NB4 (cell line): ENCODE results near the gene SCYGR7.

Experiments used
- MAX ChIP-seq: IDR thresholded peaks from 2 replicates; pipeline ENCODE4 v1.6.1; 2011; ENCODE audit warnings: low read depth, low read length
- POLR2A ChIP-seq: IDR thresholded peaks from 2 replicates; pipeline ENCODE4 v1.6.1; 2011; ENCODE audit warnings: mild to moderate bottlenecking; ENCODE audit not compliant: insufficient read length; ENCODE audit errors: extremely low read depth
- TF ChIP-seq, protein P1 (sequence below): IDR thresholded peaks from one replicate; pipeline ENCODE4 v1.5.1; 2012; ENCODE audit warnings: low read depth, low read length

- TF ChIP-seq, protein P1, sequence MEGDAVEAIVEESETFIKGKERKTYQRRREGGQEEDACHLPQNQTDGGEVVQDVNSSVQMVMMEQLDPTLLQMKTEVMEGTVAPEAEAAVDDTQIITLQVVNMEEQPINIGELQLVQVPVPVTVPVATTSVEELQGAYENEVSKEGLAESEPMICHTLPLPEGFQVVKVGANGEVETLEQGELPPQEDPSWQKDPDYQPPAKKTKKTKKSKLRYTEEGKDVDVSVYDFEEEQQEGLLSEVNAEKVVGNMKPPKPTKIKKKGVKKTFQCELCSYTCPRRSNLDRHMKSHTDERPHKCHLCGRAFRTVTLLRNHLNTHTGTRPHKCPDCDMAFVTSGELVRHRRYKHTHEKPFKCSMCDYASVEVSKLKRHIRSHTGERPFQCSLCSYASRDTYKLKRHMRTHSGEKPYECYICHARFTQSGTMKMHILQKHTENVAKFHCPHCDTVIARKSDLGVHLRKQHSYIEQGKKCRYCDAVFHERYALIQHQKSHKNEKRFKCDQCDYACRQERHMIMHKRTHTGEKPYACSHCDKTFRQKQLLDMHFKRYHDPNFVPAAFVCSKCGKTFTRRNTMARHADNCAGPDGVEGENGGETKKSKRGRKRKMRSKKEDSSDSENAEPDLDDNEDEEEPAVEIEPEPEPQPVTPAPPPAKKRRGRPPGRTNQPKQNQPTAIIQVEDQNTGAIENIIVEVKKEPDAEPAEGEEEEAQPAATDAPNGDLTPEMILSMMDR: no peak
- TF ChIP-seq POLR2A (no peak), MAX (no peak)
Observed at GRCh38 chr2:227710986-227711385, 17.1 kb upstream of the SCYGR7 start.
